DMS153 treated with DMSO at 0.1 percent for 48 hours (cell line): Measurements from ENCODE around the gene ZNF610.
"Not testable (repeated sequence)": the region's sequence is repeated elsewhere in the genome, so short reads cannot be mapped to it uniquely, and the experiment has no call there.

Experiments used
- DNase-seq: peaks from one replicate; lab custom pipeline; 2025; ENCODE audit not compliant: unreplicated experiment; lab: John Stamatoyannopoulos, UW

The ZNF610 gene

GRCh38 chr19:52336117-52336790 lies at the start of gene ZNF610:
Gene ZNF610, plus strand, starts transcription at chr19:52336243. Its CDS starts 12,930 bp downstream, at chr19:52349173.
- DNase-seq = peak; percentile 58

- no peak for DNase-seq
Measured at GRCh38 chr19:52286256-52286655, 49.8 kb upstream of the ZNF610 start.

DNA sequence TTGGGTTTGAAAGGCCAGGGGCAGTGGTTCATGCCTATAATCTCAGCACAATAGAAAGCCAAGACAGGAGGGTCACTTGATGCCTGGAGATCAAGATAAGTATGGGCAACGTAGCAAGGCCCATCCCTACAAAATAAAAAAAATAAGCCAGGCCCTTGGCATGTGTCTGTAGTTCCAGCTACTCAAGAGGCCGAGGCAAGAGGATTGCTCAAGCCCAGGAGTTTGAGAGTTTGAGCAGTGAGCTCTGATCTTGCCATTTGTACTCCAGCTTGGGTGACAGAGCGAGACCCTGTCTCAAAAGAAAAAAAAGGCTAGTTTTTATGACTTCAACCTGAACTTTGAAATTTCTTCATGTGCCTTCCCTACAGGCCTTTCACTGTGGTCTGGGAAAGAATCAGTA lies 44.3 kb upstream of the ZNF610 start:
- DNase-seq = no peak

DNA sequence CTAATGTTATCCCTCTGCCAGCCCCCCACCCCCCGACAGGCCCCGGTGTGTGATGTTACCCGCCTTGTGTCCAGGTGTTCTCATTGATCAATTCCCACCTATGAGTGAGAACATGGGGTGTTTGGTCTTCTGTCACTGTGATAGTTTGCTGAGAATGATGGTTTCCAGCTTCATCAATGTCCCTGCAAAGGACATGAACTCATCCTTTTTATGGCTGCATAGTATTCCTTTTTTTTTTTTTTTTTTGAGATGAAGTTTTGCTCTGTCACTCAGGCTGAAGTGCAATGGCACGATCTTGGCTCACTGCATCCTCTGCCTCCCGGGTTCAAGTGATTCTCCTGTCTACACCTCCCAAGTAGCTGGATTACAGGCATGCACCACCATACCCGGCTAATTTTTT lies 43.1 kb upstream of the ZNF610 start:
- not testable (repeated sequence) for DNase-seq

DNA sequence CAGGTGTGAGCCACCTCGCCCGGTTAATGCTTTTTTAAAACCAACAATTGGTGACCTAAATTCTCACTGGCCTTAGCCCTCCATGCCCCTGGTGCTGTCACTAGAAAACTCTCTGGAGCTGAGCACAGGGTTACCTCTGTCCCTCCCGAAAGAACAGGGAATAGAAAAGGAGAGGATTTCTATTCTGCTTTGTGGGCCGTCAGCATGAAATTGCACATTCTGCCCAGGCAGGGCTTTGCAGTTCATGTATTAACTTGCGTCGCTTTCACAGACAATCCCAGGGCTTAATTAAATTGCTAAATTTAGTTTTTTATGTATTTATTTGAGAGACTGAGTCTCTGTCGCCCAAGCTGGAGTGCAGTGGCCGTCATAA lies 39.7 kb upstream of the ZNF610 start:
- DNase-seq = no peak

DNA sequence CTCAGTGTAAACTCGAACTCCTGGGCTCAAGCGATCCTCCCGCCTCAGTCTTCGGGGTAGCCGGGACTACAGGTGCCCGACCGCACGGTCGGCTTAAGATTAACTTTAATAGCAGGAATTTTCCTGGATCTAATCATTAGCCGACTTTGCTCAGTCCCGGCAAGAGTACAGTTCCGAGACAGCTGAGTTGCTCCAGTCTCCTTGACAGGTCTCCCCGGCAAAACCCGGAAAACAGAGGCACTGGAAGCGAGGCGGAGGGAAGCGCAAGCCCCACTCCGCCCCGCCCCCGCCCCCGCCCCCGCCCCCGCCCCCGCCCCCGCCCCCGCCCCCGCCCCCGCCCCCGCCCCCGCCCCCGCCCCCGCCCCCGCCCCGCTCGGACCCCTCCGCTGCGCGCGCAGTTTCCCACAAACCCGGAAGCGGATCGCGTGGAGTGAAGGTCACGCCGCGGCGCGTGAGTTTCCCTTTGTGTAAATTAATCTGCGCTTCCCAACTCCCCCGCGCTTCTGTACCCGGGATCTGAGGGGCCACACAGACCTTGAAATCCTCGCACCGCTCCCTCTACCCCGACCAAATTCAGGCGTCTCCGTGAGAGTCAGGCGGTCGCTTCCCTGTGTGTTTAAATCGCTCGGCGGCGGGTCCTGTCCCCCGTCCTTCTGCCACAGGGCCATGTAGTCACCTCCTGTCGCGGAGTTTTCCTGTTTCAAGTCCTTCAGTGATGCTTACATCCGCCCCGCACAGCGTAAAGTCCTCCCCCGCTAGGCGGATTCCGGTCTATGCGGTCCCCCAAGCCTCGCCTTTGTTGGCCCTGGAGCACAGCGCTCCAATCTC lies 39.1 kb upstream of the ZNF610 start, which contains the start of gene ZNF480:
Gene ZNF480, plus strand, starts transcription at position 397 of the 828 bp plus-strand sequence. CDS start 3,244 bp downstream, outside the sequence.
- peak; percentile 71 for DNase-seq

GRCh38 chr19:52297601-52298364 lies 38.3 kb upstream of the ZNF610 start:
- no peak for DNase-seq

DNA sequence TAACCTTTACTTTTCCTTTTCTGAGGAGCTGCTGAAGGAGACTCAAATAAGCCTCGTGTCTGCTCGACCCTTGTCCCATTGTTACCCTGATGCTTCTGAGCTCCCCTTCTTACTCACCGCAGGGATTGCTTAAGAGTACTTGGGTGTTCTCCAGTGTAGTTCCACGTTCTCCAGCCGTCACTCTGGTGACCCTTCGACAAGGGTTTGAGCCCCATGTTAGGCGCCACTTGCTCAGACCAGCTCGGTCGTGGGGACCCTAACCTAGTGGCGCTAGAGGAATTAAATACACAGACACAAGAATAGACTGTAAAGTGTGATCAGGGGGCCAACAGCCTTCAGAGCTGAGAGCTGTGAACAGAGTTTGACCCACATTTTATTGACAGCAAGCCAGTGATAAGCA lies 28.8 kb upstream of the ZNF610 start:
- DNase-seq = no peak

DNA sequence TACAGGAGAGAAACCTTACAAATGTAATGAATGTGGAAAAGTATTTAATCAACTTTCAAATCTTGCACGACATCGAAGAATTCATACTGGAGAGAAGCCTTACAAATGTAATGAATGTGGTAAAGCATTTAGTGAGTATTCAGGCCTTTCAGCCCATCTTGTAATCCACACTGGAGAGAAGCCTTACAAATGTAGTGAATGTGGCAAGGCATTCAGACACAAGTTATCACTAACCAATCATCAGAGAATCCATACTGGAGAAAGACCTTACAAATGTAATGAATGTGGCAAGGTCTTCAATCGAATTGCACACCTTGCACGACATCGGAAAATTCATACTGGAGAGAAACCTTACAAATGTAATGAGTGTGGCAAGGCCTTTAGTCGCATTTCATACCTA lies 13.6 kb upstream of the ZNF610 start:
- no peak for DNase-seq

DNA sequence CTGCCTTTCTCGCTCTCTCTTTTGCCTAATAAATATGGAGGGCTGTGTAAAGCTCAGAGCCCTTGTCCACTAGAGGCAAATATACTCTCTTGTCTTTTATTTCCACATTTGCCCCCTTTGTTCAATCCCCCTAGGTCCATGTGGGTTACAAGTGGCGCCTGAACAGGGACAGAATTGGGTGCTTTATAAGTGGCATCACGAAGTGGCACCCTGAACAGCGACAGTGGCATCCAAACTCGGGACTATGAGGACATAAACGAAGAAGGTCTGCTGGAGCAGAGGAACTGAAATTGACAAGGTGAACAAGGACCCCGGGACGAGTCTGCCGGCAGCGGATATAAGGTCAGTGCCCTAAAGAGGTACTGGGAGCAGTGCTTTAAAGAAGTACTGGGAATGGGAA lies 4.3 kb upstream of the ZNF610 start:
- no peak for DNase-seq

DNA sequence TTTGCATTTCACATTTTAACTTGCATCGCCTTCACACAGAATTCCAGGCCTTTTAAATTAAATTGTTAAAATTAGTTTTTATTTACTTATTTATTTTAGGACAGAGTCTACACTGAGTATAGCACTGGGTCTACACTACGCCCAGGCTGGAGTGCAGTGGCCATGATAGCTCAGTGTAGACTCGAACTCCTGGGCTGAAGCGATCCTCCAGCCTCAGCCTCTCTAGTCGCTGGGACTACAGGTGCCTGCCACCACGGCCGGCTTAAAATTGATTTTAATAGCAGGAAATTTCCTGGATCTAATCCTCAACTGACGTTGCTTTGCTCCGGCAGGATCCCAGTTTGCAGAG lies 301 bp upstream of the ZNF610 start:
- no peak for DNase-seq

DNA sequence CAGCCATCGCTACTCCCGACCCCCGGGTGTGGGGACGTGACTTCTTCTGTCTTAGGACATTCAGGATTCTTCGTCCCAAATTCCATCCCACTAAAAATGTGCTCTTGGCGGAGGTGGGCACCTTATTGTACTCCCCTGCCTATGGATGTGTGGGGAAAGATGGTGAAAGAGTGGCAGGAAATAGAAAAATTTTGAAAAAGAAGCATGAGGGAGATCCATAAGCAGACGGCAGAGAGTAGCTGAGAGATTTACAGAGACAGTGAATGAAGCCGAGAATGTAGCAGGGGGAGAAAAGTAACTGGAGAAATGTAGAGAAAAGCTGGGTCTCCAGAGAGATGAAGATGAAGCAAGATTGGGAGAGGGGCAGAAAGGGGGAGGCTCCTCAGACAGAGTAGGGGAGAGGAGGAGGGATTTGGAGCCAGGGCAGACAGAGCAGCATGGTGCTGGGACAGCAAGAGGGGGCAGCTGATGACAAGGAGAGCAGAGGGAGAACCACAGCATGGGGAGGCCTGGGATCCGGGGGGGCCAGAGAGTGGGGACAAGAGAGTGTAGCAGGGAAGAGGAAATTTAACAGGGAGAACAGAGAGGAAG lies 843 bp downstream of the ZNF610 start:
- no peak for DNase-seq

DNA sequence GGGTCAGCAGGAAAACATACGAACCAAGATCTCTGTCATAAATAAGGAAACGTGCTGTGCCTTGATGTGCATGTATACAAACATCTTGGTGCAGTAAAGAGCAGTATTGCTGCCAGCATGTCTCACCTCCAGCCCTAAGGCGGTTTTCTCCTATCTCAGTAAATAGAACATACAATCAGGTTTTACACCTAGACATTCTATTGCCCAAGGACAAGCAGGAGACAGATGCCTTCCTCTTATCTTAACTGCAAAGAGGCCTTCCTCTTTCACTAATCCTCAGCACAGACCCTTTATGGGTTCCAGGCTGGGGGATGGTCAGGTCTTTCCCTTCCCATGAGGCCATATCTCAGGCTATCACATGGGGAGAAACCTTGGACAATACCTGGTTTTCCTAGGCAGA lies 3.0 kb downstream of the ZNF610 start:
- not testable (repeated sequence) for DNase-seq

GRCh38 chr19:52343548-52343947 lies 7.5 kb downstream of the ZNF610 start:
- DNase-seq = no peak

GRCh38 chr19:52345162-52345561 lies 9.1 kb downstream of the ZNF610 start:
- DNase-seq = no peak

DNA sequence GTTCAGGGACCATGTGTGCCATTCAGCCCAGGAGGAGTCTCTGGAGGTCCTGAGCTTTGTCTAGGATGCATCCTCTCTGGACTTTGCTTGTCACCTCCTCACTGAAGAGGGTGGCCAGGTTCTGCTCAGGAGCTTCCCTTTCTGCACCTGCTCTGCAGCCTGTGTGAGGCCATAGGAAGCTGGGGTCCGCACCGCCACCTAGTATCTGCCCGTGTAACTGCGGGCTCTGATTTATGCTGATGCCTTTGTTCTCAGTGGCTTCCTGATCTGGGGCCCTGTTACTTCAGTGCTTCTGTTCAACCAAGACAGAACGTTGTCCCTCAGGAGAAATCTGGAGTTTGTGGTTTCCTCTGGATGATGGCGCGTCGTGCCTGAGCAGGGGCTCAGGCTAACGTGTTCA lies 15.5 kb downstream of the ZNF610 start:
- DNase-seq = no peak

GRCh38 chr19:52366414-52366824 lies 30.4 kb downstream of the ZNF610 start:
- DNase-seq = no peak

- DNase-seq = peak; percentile 22
Measured at GRCh38 chr19:52369559-52370340, 33.7 kb downstream of the ZNF610 start, which contains the start of gene ZNF880. Gene ZNF880, plus strand, starts transcription at chr19:52369923. Its CDS starts 43 bp downstream, at chr19:52369966.

DNA sequence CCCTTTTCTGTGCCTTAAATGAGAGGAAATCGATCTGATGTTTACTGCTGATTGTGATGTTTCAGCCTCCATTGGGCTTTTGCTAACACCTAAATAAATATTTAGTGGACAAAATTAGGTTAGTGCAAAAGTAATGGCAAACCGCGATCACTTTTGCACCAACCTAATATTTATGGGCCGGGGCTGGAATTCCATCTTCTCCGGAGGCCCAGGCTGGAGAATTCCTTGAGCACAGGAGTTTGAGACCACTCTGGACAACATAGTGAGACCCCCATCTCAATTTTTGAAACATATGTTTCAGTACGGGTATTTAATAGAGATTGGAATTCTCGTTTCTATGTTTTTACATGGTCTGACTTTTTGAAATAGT lies 34.3 kb downstream of the ZNF610 start:
- no peak for DNase-seq

GRCh38 chr19:52391135-52391534 lies 55.1 kb downstream of the ZNF610 start:
- no peak for DNase-seq
